MCF 10A (cell line): ENCODE data around the gene MAT2B. TPM values are rescaled to one million over a fixed set of nuclear protein-coding genes. Genes with fewer than 3 reads are reported as not detected.
"Not testable (repeated sequence)": the region's sequence is repeated elsewhere in the genome, so short reads cannot be mapped to it uniquely, and the experiment has no call there.

Source experiments
- BruUV-seq: library from RNA; stranded (reverse); fragments of 400-500 nt; replicated peaks from 2 replicates; lab custom pipeline; 2021; lab: Mats Ljungman, UMichigan
- CTCF ChIA-PET: fragments of 300-600 bp; sonication (Branson Sonifier 250); formaldehyde crosslinking; extraction: SDS; loops from one replicate; lab custom pipeline; 2021; ENCODE audit warnings: antibody characterized with exemption, inconsistent platforms; lab: Yijun Ruan, JAX
- POLR2A ChIA-PET: fragments of 300-600, 350-650 bp; sonication (Branson Sonifier 250); formaldehyde crosslinking; extraction: SDS; loops from one replicate; lab custom pipeline; 2020; ENCODE audit warnings: antibody characterized with exemption, inconsistent platforms; lab: Yijun Ruan, JAX
- DNase-seq: peaks from one replicate; pipeline ENCODE4 v3.0.0-alpha.2; 2018; ENCODE audit not compliant: unreplicated experiment
- H3K27ac Mint-ChIP-seq: one replicate; pipeline ENCODE4 v1.8.0; 2022; ENCODE audit warnings: mild to moderate bottlenecking, low read depth, mixed read lengths; ENCODE audit not compliant: unreplicated experiment
- H3K27me3 Mint-ChIP-seq: one replicate; pipeline ENCODE4 v1.8.0; 2022; ENCODE audit warnings: mixed read lengths; ENCODE audit not compliant: insufficient read depth, unreplicated experiment
- H3K36me3 Mint-ChIP-seq: one replicate; pipeline ENCODE4 v1.8.0; 2022; ENCODE audit warnings: mild to moderate bottlenecking, moderate library complexity, mixed read lengths; ENCODE audit not compliant: insufficient read depth, unreplicated experiment
- H3K4me1 Mint-ChIP-seq: one replicate; pipeline ENCODE4 v1.8.0; 2022; ENCODE audit warnings: mixed read lengths; ENCODE audit not compliant: insufficient read depth, unreplicated experiment
- H3K4me3 Mint-ChIP-seq: one replicate; pipeline ENCODE4 v1.8.0; 2022; ENCODE audit warnings: mild to moderate bottlenecking, moderate library complexity, mixed read lengths; ENCODE audit not compliant: unreplicated experiment
- H3K9me3 Mint-ChIP-seq: one replicate; pipeline ENCODE4 v1.8.0; 2022; ENCODE audit warnings: mixed read lengths; ENCODE audit not compliant: unreplicated experiment
- intact Hi-C: fragments of 100-400 bp; cut with micrococcal nuclease; formaldehyde crosslinking; loops from 2 replicates; pipeline ENCODE4 v1.14.1; 2022
- total RNA-seq: library from RNA; stranded (reverse); gene quantifications from 2 replicates; pipeline ENCODE4 v1.2.3, GENCODE V29; 2022
- TF ChIP-seq, protein P1 (sequence below): fragments of 200-600 bp; IDR thresholded peaks from one replicate; pipeline ENCODE4 v1.8.0; 2022; ENCODE audit warnings: antibody characterized with exemption, mild to moderate bottlenecking; ENCODE audit not compliant: unreplicated experiment

The MAT2B gene
- total RNA-seq, 1 experiment from 2014 or later = 70.9 TPM

DNA sequence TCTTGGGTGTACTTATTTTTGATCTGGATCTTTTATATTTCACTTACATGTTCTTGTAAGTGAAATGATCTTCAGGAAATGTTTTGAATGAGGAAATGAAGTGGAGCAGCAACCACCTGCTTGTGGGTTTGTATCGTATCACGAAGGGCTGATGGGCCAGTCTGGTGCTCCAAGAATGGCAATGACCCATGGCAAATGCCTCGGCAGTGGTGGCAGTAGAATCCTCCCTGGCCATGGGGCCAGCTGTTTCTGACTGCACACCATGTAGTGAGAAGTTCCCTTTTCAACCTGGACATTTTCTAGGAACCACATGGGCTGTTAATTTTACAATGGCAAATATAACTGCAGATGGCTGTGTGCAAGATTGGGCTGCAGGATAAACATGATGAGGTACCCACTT, 29.9 kb downstream of the MAT2B start:
- H3K9me3 Mint-ChIP-seq = no peaks in the 10 kb centered on the region
- ChIA-PET CTCF (interaction anchor here (0.6 to 1.0 kb wide), 5 partner anchors 27 to 1959 kb away, joined by 3 to 5 read pairs (median 3); no protein-coding TSS in a partner anchor), POLR2A (interaction anchor here (1.0 kb wide), 1 partner anchor 8 kb away, joined by 3 read pairs; no protein-coding TSS in a partner anchor)
- no peak overlapping the region for H3K4me3 Mint-ChIP-seq
- no peaks in the 10 kb centered on the region for H3K36me3 Mint-ChIP-seq
- H3K27ac Mint-ChIP-seq = no peak overlapping the region
- H3K27me3 Mint-ChIP-seq = no peaks in the 10 kb centered on the region
- no peaks in the 10 kb centered on the region for H3K4me1 Mint-ChIP-seq
- DNase-seq = no peak
- BruUV-seq = no TSS peak
- intact Hi-C loops = no loop called here
- TF ChIP-seq, protein P1, sequence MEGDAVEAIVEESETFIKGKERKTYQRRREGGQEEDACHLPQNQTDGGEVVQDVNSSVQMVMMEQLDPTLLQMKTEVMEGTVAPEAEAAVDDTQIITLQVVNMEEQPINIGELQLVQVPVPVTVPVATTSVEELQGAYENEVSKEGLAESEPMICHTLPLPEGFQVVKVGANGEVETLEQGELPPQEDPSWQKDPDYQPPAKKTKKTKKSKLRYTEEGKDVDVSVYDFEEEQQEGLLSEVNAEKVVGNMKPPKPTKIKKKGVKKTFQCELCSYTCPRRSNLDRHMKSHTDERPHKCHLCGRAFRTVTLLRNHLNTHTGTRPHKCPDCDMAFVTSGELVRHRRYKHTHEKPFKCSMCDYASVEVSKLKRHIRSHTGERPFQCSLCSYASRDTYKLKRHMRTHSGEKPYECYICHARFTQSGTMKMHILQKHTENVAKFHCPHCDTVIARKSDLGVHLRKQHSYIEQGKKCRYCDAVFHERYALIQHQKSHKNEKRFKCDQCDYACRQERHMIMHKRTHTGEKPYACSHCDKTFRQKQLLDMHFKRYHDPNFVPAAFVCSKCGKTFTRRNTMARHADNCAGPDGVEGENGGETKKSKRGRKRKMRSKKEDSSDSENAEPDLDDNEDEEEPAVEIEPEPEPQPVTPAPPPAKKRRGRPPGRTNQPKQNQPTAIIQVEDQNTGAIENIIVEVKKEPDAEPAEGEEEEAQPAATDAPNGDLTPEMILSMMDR = no peak

GRCh38 chr5:163536442-163536841, 31.0 kb downstream of the MAT2B start:
- H3K4me3 Mint-ChIP-seq, H3K9me3 Mint-ChIP-seq, POLR2A ChIA-PET, DNase-seq, H3K27ac Mint-ChIP-seq, BruUV-seq, H3K27me3 Mint-ChIP-seq, H3K36me3 Mint-ChIP-seq, H3K4me1 Mint-ChIP-seq, intact Hi-C loops: not testable (repeated sequence)
- CTCF ChIA-PET = interaction anchor here (0.6 to 0.9 kb wide), 3 partner anchors 23 to 952 kb away, joined by 3 to 6 read pairs (median 3); no protein-coding TSS in a partner anchor

GRCh38 chr5:163540696-163541095, 35.3 kb downstream of the MAT2B start:
- no peaks in the 10 kb centered on the region for H3K36me3 Mint-ChIP-seq
- intact Hi-C loops = no loop called here
- no peaks in the 10 kb centered on the region for H3K4me1 Mint-ChIP-seq
- no peak overlapping the region for H3K4me3 Mint-ChIP-seq
- DNase-seq = no peak
- TF ChIP-seq, protein P1 = no peak
- POLR2A ChIA-PET = no interaction called here
- no peaks in the 10 kb centered on the region for H3K27me3 Mint-ChIP-seq
- no peak overlapping the region for H3K27ac Mint-ChIP-seq
- CTCF ChIA-PET = no interaction called here
- no peaks in the 10 kb centered on the region for H3K9me3 Mint-ChIP-seq
- BruUV-seq = no TSS peak

GRCh38 chr5:163542771-163543170, 37.4 kb downstream of the MAT2B start:
- intact Hi-C loops = no loop called here
- Mint-ChIP-seq H3K4me3 (no peak overlapping the region), H3K27me3 (no peaks in the 10 kb centered on the region), H3K36me3 (no peaks in the 10 kb centered on the region), H3K9me3 (no peaks in the 10 kb centered on the region), H3K4me1 (no peaks in the 10 kb centered on the region), H3K27ac (no peak overlapping the region)
- ChIA-PET POLR2A (interaction anchor here (1.2 kb wide), 1 partner anchor 8 kb away, joined by 3 read pairs; no protein-coding TSS in a partner anchor), CTCF (interaction anchor here (0.7 to 1.2 kb wide), 3 partner anchors 9 to 23 kb away, joined by 3 read pairs; no protein-coding TSS in a partner anchor)
- DNase-seq = no peak
- TF ChIP-seq, protein P1 = no peak
- BruUV-seq = no TSS peak
